ENCODE measurements around the gene ASXL2.

- TF ChIP-seq CTCF (IDR thresholded peaks at IDR 0.05) (no peak), POLR2A (IDR thresholded peaks at IDR 0.05) (no peak)
Measured at GRCh38 chr2:25688236-25688635, 190.1 kb downstream of the ASXL2 start.

Data from body of pancreas (tissue), 4 donors.